Mesenteric fat pad (tissue), 1 donor: ENCODE results near the gene FCHSD1. TPM values are rescaled to one million over a fixed set of nuclear protein-coding genes. Genes with fewer than 3 reads are reported as not detected.
A peak's percentile ranks its signal among the peaks of the same experiment; 100 is the strongest.

Experiments
- DNase-seq: peaks from one replicate; pipeline ENCODE4 v3.0.0-alpha.2; 2020; ENCODE audit warnings: low spot score
- total RNA-seq: library from RNA; stranded (reverse); fragmentation: NEBNext Ultra II Directional; extraction: Animal tissue kit (Norgen Biotek cat#: 25700); gene quantifications from one replicate; pipeline ENCODE4 v1.2.1, GENCODE V29; 2021
- donor health status: DM: yes; HTN: yes; CAD: no.

The FCHSD1 gene
- total RNA-seq, 1 donor from 2014 or later, result 11.5 TPM

DNA sequence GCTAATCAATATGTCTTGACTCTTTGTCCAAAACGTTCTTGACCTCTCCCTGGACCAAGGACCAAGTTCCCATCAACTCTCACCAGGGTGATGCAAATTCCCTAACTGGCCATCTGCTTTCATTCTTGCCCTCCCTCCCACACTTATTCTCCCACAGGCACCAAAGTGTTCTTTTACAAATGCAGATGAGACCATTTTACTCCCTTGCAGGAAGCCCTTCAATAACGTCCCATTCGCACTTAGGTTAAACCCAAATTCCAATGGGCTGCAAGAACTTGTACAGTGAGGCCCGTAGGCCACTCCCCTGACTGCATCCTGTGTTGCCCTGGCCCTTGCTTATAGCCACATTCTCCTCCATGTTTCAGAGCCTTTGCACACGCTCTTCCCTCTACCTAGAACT lies 23.5 kb upstream of the FCHSD1 start:
- DNase-seq, result no peak

DNA sequence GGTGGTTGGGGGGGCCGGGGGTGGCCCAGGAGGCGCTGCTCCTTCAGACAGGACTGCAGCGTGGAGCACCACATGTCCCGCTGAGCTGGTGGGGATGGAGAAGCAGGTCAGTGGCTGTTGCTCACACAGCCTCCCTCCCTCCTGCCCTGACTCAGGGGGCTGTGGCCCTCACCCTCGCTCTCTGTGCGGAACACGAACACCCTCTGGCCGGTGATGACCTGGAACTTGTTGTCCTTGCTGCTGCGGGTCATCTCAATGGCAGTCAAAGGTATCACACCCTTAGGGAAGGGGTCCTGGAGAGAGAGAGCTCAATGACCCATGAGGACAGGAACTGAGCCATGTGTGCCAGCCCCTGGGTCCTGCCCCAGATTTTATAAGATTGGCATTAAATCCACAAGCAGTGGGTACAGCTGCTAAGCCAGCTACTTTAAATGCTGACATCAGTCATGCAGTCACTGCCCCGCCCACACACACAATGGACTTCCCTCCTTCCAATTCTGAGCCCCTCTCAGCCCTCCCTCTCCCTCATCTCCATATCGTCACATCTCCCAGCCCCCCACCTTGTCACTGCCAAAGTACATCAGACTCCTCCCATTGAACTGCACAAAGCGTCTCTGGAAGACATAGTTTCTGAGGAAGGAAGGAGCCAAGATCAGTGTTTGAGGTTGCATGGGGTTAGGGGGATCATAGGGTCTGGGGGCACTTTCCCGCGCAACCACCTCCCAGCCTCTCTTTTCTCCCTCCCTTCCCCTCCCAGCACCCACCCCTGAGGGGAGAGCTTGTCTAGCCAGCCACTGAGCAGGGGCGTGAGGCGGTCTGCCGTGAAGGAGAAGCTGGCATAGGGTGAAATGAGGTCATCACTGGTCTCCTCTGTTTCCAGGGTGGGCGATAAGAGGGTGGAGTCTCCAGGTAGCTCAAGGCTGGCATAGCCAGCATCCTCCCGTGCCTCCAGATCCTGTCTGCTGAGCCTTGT lies 21.9 kb upstream of the FCHSD1 start:
- DNase-seq, result no peak

DNA sequence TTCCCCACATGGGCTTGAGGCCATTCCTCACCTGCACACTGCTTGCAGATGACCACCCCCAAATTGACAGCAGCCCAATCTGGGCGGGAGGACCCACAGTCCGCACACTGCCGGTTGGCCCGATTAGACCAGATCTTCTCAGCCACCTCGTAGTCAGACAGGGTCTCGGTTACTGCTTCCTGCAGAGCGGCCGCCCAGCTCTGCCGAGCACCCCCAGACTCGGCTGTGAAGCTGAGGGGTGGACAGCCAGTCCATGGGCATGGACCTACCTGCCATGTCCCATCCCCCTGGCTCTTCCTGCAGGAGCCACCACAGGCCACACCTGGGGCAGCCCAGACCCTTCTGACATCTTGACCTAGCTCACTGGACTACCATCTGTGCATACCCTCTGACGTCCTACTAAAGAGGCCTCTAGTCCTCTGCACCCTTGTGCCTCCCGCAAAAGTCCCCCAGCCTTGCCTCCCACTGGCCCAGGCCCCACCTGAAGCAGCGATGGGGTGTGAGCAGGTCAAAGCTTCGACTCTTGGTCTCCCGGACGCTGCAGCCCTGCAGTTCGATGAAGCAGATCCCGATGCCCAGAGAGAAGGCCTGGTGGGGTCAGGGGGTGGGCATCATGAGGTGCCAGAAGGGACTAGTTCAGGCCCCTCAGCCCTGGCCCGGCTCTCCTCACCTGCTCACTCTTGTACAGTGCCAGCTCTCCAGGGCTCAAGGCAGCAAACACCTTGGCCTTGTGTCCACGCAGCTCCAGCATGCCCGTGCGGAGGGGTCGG lies 21.0 kb upstream of the FCHSD1 start:
- DNase-seq, result no peak

DNA sequence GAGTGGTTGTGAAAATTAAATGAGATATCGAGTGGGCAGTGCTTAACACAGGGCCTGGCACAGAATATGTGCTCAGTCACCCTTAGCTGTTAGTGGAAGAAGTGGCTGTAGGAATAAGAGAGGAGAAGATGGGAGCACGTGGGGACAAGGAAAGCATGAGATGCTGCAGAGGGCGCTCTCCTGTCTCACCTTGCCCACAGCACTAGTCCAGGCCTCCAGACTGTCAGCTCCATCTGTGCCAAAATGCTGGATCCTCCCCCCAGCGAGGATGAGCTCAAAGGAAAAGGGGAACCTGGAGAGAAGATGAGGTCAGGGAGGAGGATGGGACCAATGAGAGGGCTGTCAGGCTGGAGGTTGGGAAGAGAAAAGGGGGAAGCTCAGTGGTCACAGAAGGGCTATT lies 18.3 kb upstream of the FCHSD1 start:
- DNase-seq, result no peak

DNA sequence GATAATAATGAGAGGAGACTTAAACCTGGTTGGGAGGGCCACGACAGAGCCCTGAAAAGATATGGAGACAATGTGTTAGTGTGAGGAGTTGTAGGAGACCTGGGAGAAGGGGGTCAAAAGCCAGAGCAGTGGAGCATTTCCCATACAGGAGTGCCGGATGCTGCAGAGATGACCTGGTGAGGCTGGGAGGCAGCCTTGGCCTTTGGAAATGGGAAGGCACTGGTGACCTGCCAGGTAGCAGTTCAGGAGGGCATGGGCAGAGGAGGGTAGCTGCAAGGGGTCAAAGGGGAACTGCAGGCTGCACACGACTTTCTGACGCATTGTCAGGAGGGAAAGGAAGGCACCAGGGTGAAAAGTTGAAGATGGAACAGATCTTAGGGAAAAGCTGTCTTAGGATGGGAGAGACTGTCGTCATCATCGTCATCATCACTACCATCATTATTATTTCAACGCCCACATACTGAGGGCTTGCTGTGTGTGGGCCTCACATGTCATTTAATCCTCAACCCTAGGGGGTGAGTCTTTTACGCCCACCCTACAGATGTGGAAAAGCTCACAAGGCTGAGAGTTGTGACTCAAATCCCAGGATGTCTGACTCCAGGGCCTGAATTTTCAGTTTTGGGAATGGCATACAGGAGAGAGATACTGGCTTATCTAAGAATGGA lies 17.5 kb upstream of the FCHSD1 start:
- DNase-seq, result no peak

DNA sequence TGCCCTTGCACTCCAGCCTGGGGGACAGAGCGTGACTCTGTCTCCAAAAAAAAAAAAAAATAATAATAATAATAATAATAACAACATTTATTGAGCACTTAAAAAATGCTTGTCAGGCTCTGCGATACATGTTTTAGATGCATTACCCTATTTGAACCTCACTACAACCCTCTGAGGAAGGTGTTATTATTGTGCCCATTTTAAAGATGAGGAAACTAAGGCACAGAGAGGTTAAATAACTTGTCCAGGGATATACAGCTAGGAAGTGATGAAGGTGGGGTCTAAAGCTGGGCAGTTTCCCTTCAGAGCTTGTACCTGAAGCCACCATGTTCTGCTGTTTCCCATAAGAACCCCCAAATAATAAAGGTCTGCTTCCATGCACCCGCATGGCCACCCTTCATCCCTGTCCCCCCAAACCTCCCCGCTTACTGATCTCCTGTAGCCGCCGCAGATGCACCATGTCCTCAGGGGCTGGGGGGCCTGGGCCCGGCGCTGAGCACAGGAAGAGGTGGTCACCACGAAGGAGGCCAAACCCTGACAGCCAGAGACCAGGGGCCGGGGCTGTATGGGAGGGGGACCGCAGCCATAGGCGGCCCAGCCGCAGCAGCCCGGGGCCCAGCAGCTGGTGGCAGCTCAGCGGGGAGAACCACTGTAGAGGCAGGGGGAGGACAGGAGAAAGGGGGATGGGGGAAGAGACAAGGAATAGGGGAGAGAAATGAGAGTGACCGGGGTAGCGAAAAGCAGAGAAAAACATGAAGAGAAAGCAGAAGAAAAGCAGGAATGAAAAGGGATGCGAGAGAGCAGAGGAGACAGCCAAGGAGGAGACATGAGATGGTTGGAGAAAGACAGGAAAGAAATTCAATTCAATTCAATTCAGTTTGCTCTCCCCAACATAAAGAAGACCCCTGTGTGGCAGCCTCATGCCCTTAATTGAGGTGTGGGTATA lies 15.1 kb upstream of the FCHSD1 start:
- DNase-seq, result no peak

DNA sequence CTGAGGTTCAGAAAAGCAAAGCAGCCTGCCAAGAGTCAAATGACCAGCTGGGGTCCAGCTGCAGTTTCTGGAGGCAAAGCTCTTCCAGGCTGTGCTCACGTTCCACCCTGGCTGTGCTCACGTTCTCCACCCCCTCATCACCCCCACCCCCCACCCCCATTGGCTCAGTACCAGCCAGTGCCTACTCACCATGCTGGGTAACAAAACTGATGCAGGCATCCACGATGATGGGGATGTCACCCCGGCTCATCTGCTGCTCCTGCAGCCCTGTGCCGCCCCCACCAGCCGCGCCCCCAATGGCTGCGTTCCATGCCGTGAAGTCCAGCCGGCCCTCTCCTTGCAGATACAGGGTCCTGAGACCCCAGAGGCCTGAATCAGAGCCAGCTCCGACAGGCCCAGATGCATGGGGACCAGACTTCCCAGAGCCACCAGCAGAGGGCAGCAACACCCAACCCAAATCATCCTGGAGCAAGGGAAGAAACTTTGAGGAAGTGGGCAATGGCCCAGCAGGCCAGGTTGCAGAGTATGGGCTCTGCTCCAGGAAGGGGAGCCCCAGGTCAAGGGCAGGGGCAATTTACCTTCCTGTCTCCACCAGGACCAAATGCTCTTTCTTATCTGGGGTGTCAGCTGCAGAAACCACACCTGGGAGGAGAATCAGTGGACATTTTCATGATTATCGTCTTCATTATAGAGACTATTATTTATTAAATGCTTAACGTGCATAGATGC lies 13.7 kb upstream of the FCHSD1 start:
- DNase-seq, result no peak

DNA sequence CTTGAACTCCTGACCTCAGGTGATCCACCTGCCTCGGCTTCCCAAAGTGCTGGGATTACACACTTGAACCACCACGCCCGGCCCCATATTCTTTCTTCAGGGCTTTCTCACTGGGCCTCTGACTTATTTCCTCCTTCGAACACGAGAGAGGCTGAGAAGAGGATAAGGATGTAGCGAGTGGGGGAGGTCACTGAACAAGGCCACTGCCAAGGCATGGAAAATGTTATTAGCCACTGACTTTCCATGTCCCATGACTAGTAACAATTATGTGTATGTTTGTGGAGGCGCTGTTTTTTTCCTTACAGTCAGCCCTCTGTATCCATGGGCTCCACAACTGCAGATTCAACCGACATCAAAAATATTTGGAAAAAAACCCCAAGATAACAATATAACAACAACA lies 12.3 kb upstream of the FCHSD1 start:
- DNase-seq, result no peak

DNA sequence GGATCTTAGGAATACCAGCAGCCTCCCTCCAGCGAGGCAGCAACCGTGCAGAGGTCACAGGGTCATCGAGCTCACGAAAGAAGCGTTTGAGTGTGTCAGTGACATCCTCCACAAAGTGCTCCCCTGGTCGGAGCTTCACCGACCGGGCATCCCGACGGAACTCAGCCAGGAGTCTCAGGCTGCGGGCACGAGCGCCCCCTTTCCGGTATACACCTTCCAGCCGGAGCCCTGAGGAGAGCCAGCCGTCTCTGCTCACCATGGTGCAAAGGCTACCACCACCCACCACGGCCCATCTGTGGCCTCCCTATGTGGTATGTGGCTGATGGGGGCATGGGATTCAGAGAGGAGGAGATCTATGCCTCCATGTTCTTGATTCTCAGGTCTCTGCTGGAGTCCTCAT lies 10.8 kb upstream of the FCHSD1 start:
- DNase-seq, result no peak

DNA sequence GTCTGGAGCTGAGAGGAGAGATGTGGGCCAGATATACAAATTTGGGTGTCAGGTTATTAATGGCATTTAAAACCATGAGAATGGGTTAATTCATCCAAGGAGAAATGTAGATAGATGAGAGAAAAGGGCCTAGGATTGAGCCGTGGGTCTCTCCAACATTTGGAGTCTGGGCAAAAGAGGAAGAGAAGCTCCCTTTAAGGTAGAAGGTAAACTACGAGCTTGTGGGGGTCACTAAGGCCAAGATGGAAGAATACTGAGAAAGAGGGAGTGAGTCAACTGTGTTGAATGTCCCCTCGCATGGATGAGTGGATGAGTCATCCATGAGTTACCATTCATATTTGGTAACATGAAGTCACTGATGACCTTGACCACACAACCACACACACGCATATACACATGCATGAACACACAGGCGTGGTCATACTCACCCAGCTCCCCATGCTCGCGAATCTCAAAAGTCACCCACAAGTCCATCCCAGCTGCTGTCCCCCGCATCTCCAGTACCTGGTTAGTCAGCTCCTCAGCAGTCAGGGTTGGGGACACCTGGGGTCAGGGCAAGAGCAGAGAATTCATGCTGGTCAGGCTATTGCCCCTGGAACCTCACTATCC lies 6.8 kb upstream of the FCHSD1 start:
- DNase-seq, result no peak

DNA sequence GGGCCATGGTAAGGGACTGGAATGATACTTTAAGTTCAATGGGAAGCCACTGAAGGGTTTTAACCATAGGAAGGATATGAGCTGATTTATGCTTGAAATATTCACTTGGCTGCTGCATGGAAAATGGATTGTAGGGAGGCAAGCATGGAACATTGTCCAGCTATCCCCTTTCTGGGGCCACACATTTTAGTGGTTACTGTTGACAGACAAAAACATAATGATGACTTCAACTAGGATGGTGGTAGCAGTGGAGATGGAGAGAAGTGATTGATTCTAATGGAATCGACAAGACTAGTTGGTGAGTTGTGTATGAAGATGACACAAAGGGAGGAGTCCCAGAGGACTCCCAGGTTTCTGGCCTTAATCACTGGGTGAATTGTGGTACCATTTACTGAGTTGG lies 6.2 kb upstream of the FCHSD1 start:
- no peak for DNase-seq

DNA sequence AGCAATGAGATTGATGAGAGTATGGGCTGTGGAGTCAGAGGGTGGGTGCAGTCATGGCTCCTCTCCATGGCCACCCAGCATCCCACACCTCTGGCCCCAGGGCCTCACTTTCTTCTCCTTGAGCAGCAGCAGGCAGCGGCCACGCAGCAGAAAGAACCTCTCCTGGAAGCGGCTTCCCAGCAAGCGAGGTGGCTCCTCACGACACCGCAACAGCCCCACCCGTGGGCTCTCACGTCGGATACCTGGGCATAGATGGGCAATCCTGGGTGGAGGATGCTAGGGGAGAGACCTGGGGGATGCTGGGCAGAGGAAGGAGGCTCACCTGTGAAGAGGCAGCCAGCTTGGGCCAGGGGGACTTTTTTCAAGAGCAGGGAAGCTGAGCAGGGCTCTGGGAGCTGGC lies 5.2 kb upstream of the FCHSD1 start:
- DNase-seq, result no peak

DNA sequence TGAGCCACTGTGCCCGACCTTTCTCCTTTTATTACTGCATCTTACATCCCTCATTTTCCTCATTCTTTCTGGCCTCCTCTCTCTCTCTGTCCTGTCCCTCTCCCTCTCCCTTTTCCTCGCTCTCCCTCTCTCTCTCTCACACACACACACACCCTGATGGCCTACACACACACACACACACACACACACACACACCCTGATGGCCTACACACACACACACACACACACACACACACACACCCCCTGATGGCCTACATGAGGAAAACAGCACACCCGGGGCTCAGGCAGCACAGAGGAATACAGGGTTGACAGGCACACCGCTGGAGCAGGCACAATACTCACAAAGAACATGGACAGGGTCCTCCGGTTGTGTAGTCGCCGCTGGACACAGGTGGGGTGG lies 3.8 kb upstream of the FCHSD1 start:
- DNase-seq, result no peak

DNA sequence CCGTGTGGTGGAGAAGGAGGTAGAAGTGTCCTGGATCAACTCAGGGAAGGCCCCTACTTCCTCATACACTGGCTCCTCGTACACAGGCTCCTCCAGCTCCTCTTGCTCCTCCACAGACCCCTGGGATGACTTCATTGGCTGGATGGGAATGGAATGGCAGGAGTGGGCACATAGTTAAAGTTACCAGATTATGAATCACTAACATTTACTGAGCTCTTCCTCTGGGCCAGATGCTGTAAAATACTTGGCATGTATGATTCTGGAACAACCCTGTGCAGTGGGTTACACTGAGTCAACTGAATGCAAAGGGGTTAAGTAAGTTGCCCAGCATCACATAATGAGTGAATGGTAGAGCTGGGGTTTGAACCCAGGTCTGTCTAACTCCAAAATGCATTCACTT lies 3.1 kb upstream of the FCHSD1 start:
- no peak for DNase-seq

DNA sequence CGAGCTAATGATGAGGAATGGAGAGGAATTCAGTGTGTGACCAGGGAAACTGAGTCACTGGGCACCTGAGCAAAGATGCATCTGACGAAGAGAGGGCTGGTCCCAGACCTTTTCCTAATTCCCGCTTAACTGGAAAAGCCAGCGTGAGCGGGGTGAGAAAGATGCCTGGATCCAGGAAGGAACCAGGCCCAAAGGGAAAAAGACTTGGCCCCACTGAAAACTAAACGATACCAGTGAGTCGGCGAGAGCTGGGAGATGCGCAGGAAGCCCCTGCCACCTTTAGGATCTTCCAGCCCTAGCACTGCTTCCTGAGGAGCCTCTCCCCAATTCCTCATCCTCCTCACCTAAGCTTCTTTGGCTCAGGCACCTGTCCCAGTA lies 499 bp upstream of the FCHSD1 start:
- no peak for DNase-seq

DNA sequence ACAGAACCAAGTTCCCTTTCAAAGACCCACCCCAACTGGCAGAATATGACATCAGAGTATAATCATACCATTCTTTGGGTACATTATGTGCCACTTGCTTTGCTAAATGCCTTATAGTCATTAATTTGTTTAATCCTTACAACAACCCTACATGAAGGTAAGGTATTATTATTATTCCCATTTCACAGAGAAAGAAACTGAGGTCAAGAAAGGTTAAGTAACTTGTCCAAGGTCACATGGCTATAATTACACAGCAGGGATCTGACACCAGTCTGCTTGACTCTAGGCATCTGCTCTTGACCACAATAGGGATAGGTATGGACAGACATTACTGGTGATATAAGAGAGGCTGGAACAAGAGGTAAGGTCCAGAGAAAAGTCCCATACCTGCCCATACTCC lies 1.2 kb downstream of the FCHSD1 start:
- no peak for DNase-seq

DNA sequence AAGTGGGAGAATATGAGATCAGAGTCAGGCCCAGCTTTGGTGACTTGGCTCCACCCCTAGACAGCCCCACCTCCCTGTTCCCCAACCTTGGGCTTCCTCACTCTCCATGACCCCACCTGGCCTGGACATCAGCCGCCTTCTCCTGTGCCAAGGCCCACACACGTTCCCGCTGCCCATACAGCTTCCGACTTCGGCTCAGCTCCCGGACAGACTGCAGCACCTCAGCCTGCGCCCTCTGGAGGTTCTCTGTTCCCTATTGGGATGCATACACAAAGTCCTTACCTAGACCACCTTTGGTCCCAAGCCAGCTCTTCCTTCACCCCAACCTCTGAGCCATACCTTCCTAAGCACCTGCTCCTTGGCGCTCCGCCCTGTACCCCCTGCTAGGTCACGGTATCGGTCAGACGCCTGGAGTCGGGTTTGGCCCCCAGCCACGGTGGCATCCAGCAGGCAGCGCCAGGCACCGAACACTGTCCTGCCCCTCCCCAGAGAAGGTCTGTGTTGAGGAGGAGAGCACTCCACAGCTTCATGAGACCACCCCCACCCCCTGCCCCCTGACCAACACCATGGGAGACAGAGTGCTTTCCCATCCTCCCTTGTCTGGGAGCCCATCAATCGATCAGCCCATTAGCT lies 2.0 kb downstream of the FCHSD1 start:
- DNase-seq, result peak; percentile 85

DNA sequence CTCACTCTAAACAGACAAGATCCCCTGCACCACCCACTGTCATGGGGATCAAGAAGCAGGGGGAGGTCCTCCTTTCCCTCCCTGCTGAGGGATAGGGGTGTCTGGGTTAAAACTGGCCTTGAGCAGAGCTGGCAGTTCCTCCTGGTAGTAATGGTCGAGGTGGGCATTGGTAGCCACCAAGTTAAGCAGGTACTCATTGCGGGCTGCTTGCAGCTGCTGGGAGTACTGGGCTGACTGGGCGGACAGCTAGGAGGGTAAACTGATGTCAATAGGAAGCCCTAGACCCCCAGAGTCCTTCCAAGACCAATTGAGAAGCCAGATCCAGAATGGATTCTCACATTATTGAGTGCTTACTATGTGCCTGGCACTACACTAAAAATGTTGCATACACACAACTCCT lies 3.4 kb downstream of the FCHSD1 start:
- no peak for DNase-seq

DNA sequence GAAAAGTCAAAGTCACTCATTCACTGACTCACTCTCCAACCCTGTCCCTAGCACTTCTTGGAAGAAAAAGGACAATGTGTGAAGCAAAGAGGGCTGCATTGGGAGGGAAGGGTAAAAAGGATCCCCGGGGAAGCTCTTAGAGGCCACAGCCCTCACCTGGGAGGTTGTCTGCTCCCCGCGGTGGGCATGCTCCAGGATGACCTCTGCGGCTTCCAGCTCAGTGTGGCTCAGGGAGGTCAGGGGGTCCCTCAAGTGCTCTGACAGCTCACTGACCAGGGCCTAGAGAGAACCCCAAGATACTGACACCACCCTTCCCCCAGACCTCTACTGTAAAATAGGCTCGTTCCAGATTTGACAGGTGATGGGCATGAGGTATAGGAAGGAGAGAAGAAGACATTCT lies 4.0 kb downstream of the FCHSD1 start:
- no peak for DNase-seq
